ENCODE data around the gene STK26.

DNA sequence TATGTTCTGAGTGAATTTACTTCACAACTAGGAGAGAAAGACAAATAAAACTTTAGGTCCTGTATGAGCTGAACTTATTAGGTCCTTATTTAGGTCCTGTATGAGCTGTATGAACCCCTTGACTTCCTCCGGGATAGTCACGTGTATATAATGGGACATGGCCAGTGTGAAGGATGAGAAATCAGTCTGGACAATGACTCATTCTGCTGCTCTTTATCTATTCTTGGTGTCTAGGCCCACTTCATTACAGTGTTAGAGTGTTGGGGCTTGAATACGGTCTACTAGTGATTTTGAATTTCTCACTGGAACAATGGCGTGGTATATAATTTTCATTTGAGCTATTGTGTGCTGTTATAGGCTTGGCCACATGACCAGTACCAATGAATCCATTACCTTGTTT, 21.9 kb downstream of the STK26 start:
- TF ChIP-seq, protein P1, sequence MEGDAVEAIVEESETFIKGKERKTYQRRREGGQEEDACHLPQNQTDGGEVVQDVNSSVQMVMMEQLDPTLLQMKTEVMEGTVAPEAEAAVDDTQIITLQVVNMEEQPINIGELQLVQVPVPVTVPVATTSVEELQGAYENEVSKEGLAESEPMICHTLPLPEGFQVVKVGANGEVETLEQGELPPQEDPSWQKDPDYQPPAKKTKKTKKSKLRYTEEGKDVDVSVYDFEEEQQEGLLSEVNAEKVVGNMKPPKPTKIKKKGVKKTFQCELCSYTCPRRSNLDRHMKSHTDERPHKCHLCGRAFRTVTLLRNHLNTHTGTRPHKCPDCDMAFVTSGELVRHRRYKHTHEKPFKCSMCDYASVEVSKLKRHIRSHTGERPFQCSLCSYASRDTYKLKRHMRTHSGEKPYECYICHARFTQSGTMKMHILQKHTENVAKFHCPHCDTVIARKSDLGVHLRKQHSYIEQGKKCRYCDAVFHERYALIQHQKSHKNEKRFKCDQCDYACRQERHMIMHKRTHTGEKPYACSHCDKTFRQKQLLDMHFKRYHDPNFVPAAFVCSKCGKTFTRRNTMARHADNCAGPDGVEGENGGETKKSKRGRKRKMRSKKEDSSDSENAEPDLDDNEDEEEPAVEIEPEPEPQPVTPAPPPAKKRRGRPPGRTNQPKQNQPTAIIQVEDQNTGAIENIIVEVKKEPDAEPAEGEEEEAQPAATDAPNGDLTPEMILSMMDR (IDR thresholded peaks at IDR 0.05) = no peak
- no peak for TF ChIP-seq POLR2A (IDR thresholded peaks at IDR 0.05)

All from uterus (tissue), 2 donors.